RCC 7860 (cell line): Measurements from ENCODE around the gene TWSG1.
"Not testable (repeated sequence)": the region's sequence is repeated elsewhere in the genome, so short reads cannot be mapped to it uniquely, and the experiment has no call there.

Source experiments
- DNase-seq: peaks from one replicate; pipeline ENCODE4 v3.0.0-alpha.2; 2015; ENCODE audit warnings: low spot score
- FAIRE-seq: peaks from 2 replicates; lab custom pipeline; 2012; peaks lifted over from hg19 to GRCh38; lab: Jason Lieb, UNC

Gene TWSG1

DNA sequence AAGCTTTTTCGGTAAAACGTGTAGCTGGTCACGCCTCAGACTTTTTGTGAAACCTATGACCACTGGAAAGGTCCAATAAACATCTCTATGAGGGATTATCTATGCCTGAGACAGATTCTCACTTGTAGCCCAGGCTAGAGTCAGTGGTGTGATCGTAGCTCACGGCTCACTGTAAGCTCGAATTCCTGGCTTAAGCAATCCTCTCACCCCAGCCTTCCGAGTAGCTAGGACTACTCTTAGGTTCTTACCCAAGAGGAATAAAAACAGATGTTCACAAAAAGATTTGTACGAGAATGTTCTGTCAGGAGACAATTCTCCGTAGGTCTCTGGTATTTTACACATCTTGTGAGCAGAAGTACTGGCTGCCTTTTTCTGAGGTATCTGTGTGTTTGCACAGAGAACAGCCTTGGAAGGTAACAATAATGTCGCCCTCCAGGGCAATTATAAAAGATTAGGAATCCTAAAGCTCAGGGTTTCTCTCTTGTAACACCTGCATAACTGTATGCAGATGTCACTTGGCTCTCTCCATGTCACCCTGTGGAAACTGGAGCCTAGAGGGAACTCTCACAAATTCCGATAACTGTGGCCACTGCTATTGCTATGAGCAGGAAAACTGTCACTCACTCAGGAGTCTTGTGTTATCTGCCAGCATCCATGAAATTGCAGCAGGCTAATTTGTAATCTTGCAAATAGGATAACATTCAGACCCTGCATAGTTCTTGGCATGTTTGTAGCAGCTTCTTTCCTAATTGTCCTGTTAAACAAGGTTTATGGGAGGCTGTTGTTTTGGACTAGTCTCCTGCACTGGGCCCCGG, 115.2 kb downstream of the TWSG1 start:
- DNase-seq = no peak
- FAIRE-seq = no peak

DNA sequence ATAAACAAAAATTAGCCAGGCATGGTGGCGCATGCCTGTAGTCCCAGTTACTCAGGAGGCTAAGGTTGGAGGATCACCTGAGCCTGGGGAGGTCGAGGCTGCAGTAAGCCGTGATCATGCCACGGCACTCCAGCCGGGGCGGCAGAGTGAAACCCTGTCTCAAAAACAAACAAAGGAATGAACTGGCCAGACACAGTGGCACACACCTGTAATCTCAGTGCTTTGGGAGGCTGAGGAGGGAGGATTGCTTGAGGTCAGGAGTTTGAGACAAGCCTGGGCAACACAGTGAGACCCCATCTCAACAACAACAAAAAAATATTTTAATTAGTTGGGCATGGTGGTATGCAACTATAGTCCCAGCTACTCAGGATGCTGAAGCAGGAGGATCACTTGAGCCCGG, 116.3 kb downstream of the TWSG1 start:
- not testable (repeated sequence) for DNase-seq, FAIRE-seq
